GM20000 (cell line): ENCODE results near the gene STX10.
"Not testable (repeated sequence)": the region's sequence is repeated elsewhere in the genome, so short reads cannot be mapped to it uniquely, and the experiment has no call there.

ENCODE experiments used
- DNase-seq: peaks from one replicate; pipeline ENCODE4 v3.0.0; 2012; ENCODE audit warnings: low spot score
- CTCF ChIP-seq: IDR thresholded peaks from 2 replicates; pipeline ENCODE4 v1.5.1; 2012; ENCODE audit warnings: mild to moderate bottlenecking, control low read depth; ENCODE audit errors: extremely low read depth, missing control alignments

STX10 gene

GRCh38 chr19:13181747-13182388 lies 31.7 kb upstream of the STX10 start:
- TF ChIP-seq CTCF = no peak
- DNase-seq = peak; percentile 59

GRCh38 chr19:13178291-13178690 lies 28.1 kb upstream of the STX10 start:
- not testable (repeated sequence) for DNase-seq

GRCh38 chr19:13177584-13177983 lies 27.4 kb upstream of the STX10 start:
- not testable (repeated sequence) for DNase-seq

- DNase-seq = no peak
- no peak for TF ChIP-seq CTCF
Measured at GRCh38 chr19:13176345-13176744, 26.2 kb upstream of the STX10 start.

GRCh38 chr19:13173139-13173737 lies 23.1 kb upstream of the STX10 start:
- no peak for DNase-seq

GRCh38 chr19:13172346-13173138 lies 22.4 kb upstream of the STX10 start:
- TF ChIP-seq CTCF = no peak
- DNase-seq = peak; percentile 12

More at GRCh38 chr19:13173139-13173737, 23.1 kb upstream of the STX10 start:
- no peak for TF ChIP-seq CTCF

GRCh38 chr19:13171146-13171545 lies 21.0 kb upstream of the STX10 start:
- no peak for TF ChIP-seq CTCF
- DNase-seq = no peak

- TF ChIP-seq CTCF = no peak
- DNase-seq = no peak
Measured at GRCh38 chr19:13169769-13170168, 19.6 kb upstream of the STX10 start.

GRCh38 chr19:13166151-13166550 lies 16.0 kb upstream of the STX10 start:
- DNase-seq = not testable (repeated sequence)
